PC-3 (cell line): Measurements from ENCODE around the gene CCDC34. TPM values are rescaled to one million over a fixed set of nuclear protein-coding genes. Genes with fewer than 3 reads are reported as not detected.

ENCODE experiments used
- ATAC-seq: fragments of 200-7000 bp; cut with Tn5 transposase; 2 replicates; pipeline ENCODE4 v1.9.1; 2020; ENCODE audit warnings: mild to moderate bottlenecking, moderate library complexity
- BruUV-seq: library from RNA; stranded (reverse); fragments of 400-500 nt; replicated peaks from 2 replicates; lab custom pipeline; 2021; lab: Mats Ljungman, UMichigan
- CTCF ChIA-PET: fragments of 300-600 bp; sonication (Branson Sonifier 250); formaldehyde crosslinking; loops from one replicate; lab custom pipeline; 2022; ENCODE audit warnings: antibody characterized with exemption; lab: Charles Lee
- POLR2A ChIA-PET: fragments of 300-600 bp; sonication (Branson Sonifier 250); formaldehyde crosslinking; loops from one replicate; lab custom pipeline; 2022; ENCODE audit warnings: antibody characterized with exemption; ENCODE audit not compliant: unreplicated experiment; lab: Charles Lee
- DNase-seq: peaks from one replicate; pipeline ENCODE4 v3.0.0-alpha.2; 2015
- H2AFZ ChIP-seq: fragments of 300-600 bp; sonication (generic); 2 replicates; pipeline ENCODE4 v1.6.0; 2016; ENCODE audit warnings: antibody characterized with exemption, low read length
- H3F3A ChIP-seq: fragments of 300-600 bp; sonication (generic); one replicate; pipeline ENCODE4 v1.6.0; 2017; ENCODE audit warnings: antibody characterized with exemption, low read length, control low read depth, mild to moderate bottlenecking; ENCODE audit not compliant: unreplicated experiment
- H3K27ac ChIP-seq: fragments of 300-600 bp; sonication (generic); 2 replicates; pipeline ENCODE4 v1.5.1; 2016; ENCODE audit warnings: mild to moderate bottlenecking, low read length
- H3K27me3 ChIP-seq: fragments of 300-600 bp; sonication (generic); 2 replicates; pipeline ENCODE4 v1.6.1; 2016; ENCODE audit warnings: low read length, mixed read lengths
- H3K36me3 ChIP-seq: fragments of 300-600 bp; sonication (generic); 2 replicates; pipeline ENCODE4 v1.6.1; 2016; ENCODE audit warnings: low read depth, mixed run types, low read length, mixed read lengths
- H3K4me1 ChIP-seq: fragments of 300-600 bp; sonication (generic); 2 replicates; pipeline ENCODE4 v1.5.1; 2016; ENCODE audit warnings: low read length; ENCODE audit not compliant: insufficient read depth
- H3K4me2 ChIP-seq: fragments of 300-600 bp; sonication (generic); 2 replicates; pipeline ENCODE4 v1.6.0; 2016; ENCODE audit warnings: low read length
- H3K4me3 ChIP-seq: fragments of 300-600 bp; sonication (generic); 2 replicates; pipeline ENCODE4 v1.5.1; 2016; ENCODE audit warnings: mild to moderate bottlenecking, low read length, mixed read lengths
- H3K79me2 ChIP-seq: fragments of 300-600 bp; sonication (generic); 2 replicates; pipeline ENCODE4 v1.6.1; 2017; ENCODE audit warnings: low read length, mixed read lengths
- H3K9ac ChIP-seq: fragments of 300-600 bp; sonication (generic); 2 replicates; pipeline ENCODE4 v1.6.0; 2016; ENCODE audit warnings: mild to moderate bottlenecking, low read length
- H3K9me2 ChIP-seq: fragments of 300-600 bp; sonication (generic); replicated peaks from 2 replicates; pipeline ENCODE4 v1.6.1; 2016; ENCODE audit warnings: mixed run types, low read length, mixed read lengths
- H3K9me3 ChIP-seq: fragments of 300-600 bp; sonication (generic); 2 replicates; pipeline ENCODE4 v1.6.1; 2016; ENCODE audit warnings: low read length, mixed read lengths
- H4K20me1 ChIP-seq: fragments of 300-600 bp; sonication (generic); 2 replicates; pipeline ENCODE4 v1.6.1; 2016; ENCODE audit warnings: low read length, mixed read lengths
- CTCF ChIP-seq: fragments of 300-600 bp; sonication (generic); conservative IDR thresholded peaks from 2 replicates; pipeline ENCODE4 v1.5.1; 2017; ENCODE audit warnings: antibody characterized with exemption, low read depth, mild to moderate bottlenecking, low read length
- EZH2 ChIP-seq: fragments of 300-600 bp; sonication (generic); IDR thresholded peaks from one replicate; pipeline ENCODE4 v1.6.1; 2017; ENCODE audit warnings: antibody characterized with exemption, mild to moderate bottlenecking, low read length; ENCODE audit not compliant: unreplicated experiment
- EZH2phosphoT487 ChIP-seq: fragments of 300-600 bp; sonication (generic); IDR thresholded peaks from 2 replicates; pipeline ENCODE4 v1.6.1; 2018; ENCODE audit warnings: mild to moderate bottlenecking, antibody characterized with exemption, low read length, borderline replicate concordance
- intact Hi-C: fragments of 100-400 bp; cut with micrococcal nuclease; formaldehyde crosslinking; loops from 2 replicates; pipeline ENCODE4 v1.9.0; 2023
- total RNA-seq: library from RNA; depleted of rRNA; stranded (reverse); fragments of >200 nt; gene quantifications from 2 replicates; pipeline ENCODE4 v1.2.3, GENCODE V29; 2014

The CCDC34 gene
- total RNA-seq, 1 experiment from 2014 or later = 11.0 TPM

- DNase-seq (peak; percentile 66), ATAC-seq (peak; percentile 41)
- Histone ChIP-seq H3K9me2 (no peaks in the 10 kb centered on the region), H3K4me3 (peak overlapping the region; percentile 33; the same call in 1 of the 2 replicates), H4K20me1 (no peaks in the 10 kb centered on the region), H3K36me3 (no peaks in the 10 kb centered on the region), H3K9ac (peak overlapping the region; percentile 61), H3K4me2 (peak overlapping the region; percentile 76), H3K9me3 (no peaks in the 10 kb centered on the region), H3F3A (peaks cover 6% of the 10 kb centered on the region), H2AFZ (peak overlapping the region; percentile 33; the same call in 1 of the 2 replicates), H3K79me2 (no peaks in the 10 kb centered on the region), H3K27me3 (no peaks in the 10 kb centered on the region), H3K27ac (peak overlapping the region; percentile 94), H3K4me1 (peaks cover 42% of the 10 kb centered on the region)
- ChIA-PET POLR2A (interaction anchor here (0.6 to 0.7 kb wide), 3 partner anchors 22 to 199 kb away, joined by 3 to 6 read pairs (median 3); no protein-coding TSS in a partner anchor), CTCF (interaction anchor here (1.0 kb wide), 1 partner anchor 63 kb away, joined by 3 read pairs; no protein-coding TSS in a partner anchor)
- no TSS peak for BruUV-seq
- intact Hi-C loops = loop anchor here (2.0 to 5.0 kb wide), 2 partner anchors 15 to 194 kb away; no protein-coding TSS in a partner anchor
- TF ChIP-seq EZH2 = no peak
- TF ChIP-seq EZH2phosphoT487 = no peak
- TF ChIP-seq CTCF = no peak
Observed at GRCh38 chr11:27401280-27401832, 38.3 kb upstream of the CCDC34 start.

DNA sequence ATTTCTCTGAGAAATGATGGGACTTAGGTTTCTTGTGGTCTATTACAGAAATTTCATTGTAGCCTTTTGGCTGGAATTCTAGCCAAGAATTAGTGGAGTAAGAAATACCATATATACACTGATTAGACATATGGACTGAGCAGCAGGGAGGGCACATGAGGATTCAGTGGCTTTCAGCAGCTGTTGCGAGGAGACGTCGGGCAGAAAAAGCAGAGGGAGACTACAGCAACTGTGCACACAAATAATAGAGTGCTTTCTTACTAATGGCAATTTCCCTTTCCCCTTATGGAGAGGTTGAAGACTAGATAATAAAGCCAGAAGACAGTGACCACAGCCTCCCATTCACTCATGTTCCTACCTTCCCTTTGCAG lies 35.4 kb upstream of the CCDC34 start:
- CTCF ChIA-PET = no interaction called here
- intact Hi-C loops = no loop called here

More for the DNA sequence above, 35.4 kb upstream of the CCDC34 start:
- no peaks in the 10 kb centered on the region for H4K20me1 ChIP-seq
- TF ChIP-seq CTCF (no peak), EZH2 (no peak), EZH2phosphoT487 (no peak)
- no peak overlapping the region for H2AFZ ChIP-seq
- H3F3A ChIP-seq = peaks cover 6% of the 10 kb centered on the region
- no peak overlapping the region for H3K9ac ChIP-seq
- no peak overlapping the region for H3K27ac ChIP-seq
- BruUV-seq = no TSS peak
- H3K4me3 ChIP-seq = no peak overlapping the region
- no peaks in the 10 kb centered on the region for H3K36me3 ChIP-seq
- ATAC-seq (no peak), DNase-seq (no peak)
- POLR2A ChIA-PET = no interaction called here
- H3K9me2 ChIP-seq = no peaks in the 10 kb centered on the region
- no peak overlapping the region for H3K4me2 ChIP-seq
- H3K4me1 ChIP-seq = peaks cover 62% of the 10 kb centered on the region
- H3K9me3 ChIP-seq = no peaks in the 10 kb centered on the region
- peaks cover 4% of the 10 kb centered on the region; the same call in 1 of the 2 replicates for H3K79me2 ChIP-seq
- no peaks in the 10 kb centered on the region for H3K27me3 ChIP-seq
